ENCODE results near the gene CEACAM20.
A peak's percentile ranks its signal among the peaks of the same experiment; 100 is the strongest.

The CEACAM20 gene

GRCh38 chr19:44573183-44573582, 43.7 kb upstream of the CEACAM20 start:
- no peak overlapping the region for H3K27ac ChIP-seq (replicated peaks)
- no peaks in the 10 kb centered on the region for H3K27me3 ChIP-seq (ENCODE audit: insufficient read depth, poor library complexity, severe bottlenecking)
- no peak for DNase-seq (ENCODE audit: low read depth in 1 of 2, low spot score in 1 of 2)
- TF ChIP-seq CTCF (IDR thresholded peaks at IDR 0.05; ENCODE audit: insufficient read depth, low read length) (no peak), POLR2AphosphoS5 (IDR thresholded peaks at IDR 0.05; ENCODE audit: low read depth) (no peak), REST (IDR thresholded peaks at IDR 0.05; ENCODE audit: insufficient replicate concordance, low read depth) (no peak), SPI1 (IDR thresholded peaks at IDR 0.05; ENCODE audit: borderline replicate concordance, low read depth) (no peak), GABPA (IDR thresholded peaks at IDR 0.05; ENCODE audit: low read depth) (no peak)
- no peak overlapping the region for H3K4me3 ChIP-seq (replicated peaks; ENCODE audit: insufficient read depth, low read length)

- TF ChIP-seq GABPA (IDR thresholded peaks at IDR 0.05; ENCODE audit: low read depth), result no peak
- H3K4me3 ChIP-seq (replicated peaks; ENCODE audit: insufficient read depth, low read length), result no peak overlapping the region
- peak in 1 of 2 experiments; percentile 51 for DNase-seq (ENCODE audit: low read depth in 1 of 2, low spot score in 1 of 2)
- no peaks in the 10 kb centered on the region for H3K27me3 ChIP-seq (ENCODE audit: insufficient read depth, poor library complexity, severe bottlenecking)
- H3K27ac ChIP-seq (replicated peaks), result no peak overlapping the region
Measured at GRCh38 chr19:44572581-44572900, 43.1 kb upstream of the CEACAM20 start.

GRCh38 chr19:44571830-44572580, 42.5 kb upstream of the CEACAM20 start:
- H3K4me3 ChIP-seq (replicated peaks; ENCODE audit: insufficient read depth, low read length), result no peak overlapping the region
- TF ChIP-seq REST (IDR thresholded peaks at IDR 0.05; ENCODE audit: insufficient replicate concordance, low read depth), result no peak
- no peak for TF ChIP-seq POLR2AphosphoS5 (IDR thresholded peaks at IDR 0.05; ENCODE audit: low read depth)
- no peak for TF ChIP-seq GABPA (IDR thresholded peaks at IDR 0.05; ENCODE audit: low read depth)
- no peak for TF ChIP-seq CTCF (IDR thresholded peaks at IDR 0.05; ENCODE audit: insufficient read depth, low read length)
- no peak for TF ChIP-seq SPI1 (IDR thresholded peaks at IDR 0.05; ENCODE audit: borderline replicate concordance, low read depth)
- H3K27ac ChIP-seq (replicated peaks), result no peak overlapping the region
- DNase-seq (ENCODE audit: low read depth in 1 of 2, low spot score in 1 of 2), result no peak
- no peaks in the 10 kb centered on the region for H3K27me3 ChIP-seq (ENCODE audit: insufficient read depth, poor library complexity, severe bottlenecking)

DNA sequence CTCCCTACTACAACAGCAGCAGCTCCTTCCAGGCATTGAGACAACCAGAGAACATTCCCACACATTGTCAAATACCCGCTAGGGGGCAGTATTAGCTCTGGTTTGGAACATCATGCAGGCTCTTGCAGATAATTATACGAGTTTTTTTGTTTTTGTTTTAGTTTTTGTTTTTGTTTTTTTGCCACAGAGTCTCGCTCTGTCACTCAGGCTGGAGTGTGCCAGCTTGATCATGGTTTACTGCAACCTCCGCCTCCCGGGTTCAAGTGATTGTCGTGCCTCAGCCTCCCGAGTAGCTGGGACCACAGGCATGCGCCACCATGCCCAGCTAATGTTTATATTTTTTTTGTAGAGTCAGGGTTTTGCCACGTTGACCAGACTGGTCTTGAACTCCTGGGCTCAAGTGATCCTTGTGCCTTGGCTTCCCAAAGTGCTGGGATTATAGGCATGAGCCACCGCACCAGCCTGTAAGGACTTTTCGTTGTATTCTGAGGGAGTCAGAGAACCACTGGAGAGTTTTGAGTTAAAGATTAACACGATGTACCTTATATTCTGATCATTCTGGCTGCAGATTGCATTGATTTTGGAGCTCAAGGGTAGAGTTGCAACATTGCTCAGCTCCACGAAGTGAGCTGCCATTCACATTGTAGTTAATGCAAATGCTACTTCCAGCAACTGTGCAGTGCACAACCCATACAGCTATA, 41.7 kb upstream of the CEACAM20 start:
- Histone ChIP-seq H3K27me3 (ENCODE audit: insufficient read depth, poor library complexity, severe bottlenecking) (no peaks in the 10 kb centered on the region), H3K4me3 (replicated peaks; ENCODE audit: insufficient read depth, low read length) (no peak overlapping the region), H3K27ac (replicated peaks) (no peak overlapping the region)
- TF ChIP-seq GABPA (IDR thresholded peaks at IDR 0.05; ENCODE audit: low read depth) (no peak), CTCF (IDR thresholded peaks at IDR 0.05; ENCODE audit: insufficient read depth, low read length) (peak; percentile 54)
- peak; percentile 63 to 79 for DNase-seq (ENCODE audit: low read depth in 1 of 2, low spot score in 1 of 2)

All from HL-60 (cell line).